ENCODE results near the gene MORN1.

The MORN1 gene

DNA sequence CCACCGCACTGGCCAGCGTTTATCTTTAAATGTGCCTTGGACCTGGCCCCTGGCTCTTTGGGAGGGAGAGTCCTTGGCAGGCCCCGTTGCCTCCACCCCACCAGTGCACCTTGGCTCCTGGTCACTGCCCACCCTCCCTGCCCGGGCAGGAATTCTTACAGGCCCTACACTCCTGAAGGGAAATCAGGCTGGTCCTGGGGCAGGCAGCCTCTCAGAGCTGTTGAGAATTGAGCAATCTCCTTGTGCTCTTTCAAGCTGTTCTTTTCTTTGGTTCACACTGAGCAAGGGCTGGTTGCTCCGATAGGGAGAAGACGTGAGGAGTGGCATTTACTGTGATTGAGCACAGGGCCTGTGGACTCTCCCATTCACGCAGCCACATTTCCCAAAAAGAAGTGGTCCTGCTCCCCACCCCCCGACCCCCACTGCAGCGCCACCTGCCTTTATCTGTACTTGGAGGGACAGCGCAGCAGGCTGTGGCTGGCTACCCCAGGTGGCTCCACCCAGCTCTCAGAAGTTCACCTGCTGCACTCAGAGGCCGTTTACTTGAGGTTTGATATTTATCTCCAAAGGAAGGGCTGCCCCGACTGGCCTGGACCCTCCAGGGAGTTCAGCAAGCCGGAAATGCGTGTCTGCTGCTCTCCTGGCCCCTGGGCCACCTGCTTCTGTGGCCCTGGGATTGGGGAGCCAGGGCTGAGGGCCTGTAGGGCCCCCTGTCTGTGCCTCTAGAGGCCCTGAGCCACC is 115.4 kb downstream of the MORN1 start:
- DNase-seq (ENCODE audit: low read depth in 2 of 2), result no peak

DNA sequence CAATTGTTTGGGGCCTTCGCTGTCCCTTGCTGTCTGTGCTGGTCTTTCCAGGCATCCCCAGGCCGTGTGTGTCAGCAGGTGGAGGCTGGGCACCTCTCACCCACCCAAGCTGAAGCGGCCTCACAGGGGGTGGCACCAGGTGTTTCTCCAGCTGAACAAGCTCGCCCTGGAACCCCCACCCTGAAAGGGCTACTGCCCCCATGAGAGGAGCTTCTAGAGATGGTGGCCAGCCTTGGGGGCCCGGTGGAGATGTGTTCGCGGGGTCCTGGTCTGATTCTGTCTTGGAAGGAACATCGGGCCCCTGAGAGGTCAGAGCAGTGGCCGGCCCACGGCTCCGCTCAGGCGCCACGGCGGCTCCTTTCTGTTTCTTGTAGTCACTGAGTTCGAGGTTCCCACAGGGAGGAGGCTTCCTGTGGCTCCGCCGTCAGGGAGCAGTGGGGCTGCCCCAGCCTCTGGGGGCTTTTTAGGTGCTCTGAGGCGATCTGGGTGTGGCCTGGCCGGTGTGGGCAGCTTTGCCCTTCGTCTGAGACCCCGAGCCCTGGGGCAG is 116.4 kb downstream of the MORN1 start:
- DNase-seq (ENCODE audit: low read depth in 2 of 2), result no peak

DNA sequence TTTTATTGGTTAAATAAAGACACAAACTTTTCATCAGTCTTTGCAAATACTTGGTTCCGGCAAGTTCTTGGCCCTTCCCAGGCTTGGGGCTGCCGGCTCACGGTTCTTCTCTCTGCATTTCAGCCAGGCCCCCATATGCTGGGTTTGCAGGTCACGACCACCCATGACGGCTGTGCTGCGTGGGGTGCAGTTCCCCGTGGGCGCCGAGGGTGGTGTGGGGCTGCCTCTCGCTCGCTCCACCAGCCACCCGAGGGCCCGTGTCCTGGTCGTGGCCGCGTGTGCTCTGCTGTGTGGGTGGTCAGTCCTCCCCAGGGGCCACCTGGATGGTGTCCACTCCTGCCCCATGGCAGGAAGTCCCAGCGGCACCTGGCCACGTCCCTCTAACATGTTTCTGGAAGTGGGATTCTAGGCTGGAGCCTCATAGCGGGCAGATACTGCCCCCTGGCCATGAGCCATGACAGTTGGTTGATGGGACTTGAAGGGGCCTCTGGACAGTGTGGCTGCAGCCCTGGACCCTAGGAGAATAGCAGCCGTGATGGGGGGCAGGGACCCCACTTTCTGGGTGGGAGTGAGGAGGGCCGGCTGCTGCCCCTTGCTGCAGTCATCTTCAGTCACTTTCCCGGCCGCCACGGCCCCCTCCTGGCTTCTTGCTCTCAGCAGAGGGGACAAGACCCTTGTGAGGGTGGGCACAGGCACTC is 117.0 kb downstream of the MORN1 start:
- no peak for DNase-seq (ENCODE audit: low read depth in 2 of 2)

DNA sequence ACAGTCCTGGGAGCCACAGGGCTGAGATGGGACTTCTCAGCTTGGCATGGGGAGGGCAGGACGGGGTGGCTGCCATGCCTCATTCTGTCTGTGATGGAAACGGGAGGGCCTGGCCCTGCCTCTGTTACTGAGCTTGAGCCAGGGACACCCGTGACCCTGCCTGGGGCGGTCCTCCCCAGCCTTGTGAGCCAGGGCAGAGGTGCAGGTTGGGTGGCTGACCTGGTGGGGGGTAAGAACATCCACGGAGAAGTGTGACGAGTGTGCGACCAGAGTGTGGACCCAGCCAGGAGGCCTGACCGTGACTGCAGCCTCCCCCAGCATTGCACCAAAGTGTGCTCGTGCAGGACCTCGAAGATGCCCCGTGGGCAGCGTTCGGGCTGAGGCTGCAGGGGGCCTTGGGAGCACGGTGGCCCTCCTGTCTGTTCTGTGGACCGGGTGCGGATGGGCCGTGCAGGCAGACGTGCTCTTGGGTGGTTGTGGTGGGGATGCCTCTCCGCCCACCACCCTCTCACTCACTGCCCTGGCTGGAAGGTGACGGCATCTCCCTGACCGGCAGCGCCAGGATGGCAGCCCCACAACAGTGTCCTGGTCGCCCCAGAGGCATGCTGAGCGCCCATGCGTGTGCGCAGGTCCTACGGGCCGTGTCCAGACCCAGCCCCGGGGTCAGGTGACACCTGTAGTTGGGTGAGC is 117.8 kb downstream of the MORN1 start:
- DNase-seq (ENCODE audit: low read depth in 2 of 2), result no peak

DNA sequence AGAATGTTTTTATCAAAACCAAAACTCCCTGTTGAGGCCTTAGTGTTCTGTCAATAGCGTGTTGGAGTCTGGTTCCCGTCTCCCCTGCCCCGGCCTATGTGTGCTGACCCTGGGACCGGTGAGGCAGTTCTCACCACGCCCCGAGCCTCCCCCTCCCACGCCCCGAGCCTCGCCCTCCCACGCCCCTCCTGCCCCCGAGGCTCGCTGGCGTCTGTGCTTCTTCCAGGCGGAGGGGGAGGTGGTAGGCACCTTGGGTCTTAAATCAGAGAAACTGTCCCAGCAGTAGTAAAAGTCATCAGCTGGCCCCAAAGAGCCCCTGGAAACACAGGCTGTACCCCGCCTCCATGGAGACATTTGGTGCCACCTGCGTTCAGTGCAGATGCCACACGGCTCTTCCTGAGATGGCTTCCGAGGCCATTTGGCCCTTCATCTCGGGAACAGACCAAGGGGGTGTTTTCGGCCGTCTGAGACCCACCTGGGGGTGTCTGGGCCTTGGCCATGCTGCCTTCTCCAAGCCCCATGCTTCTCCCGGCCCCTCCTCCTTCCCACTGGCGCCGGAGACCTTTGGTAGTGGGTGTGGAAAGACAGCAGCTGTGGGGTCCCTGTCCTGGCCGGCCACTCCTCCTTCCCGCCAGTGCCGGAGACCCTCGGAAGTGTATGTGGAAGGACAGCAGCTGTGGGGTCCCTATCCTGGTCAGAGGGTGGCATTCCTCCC is 118.5 kb downstream of the MORN1 start:
- DNase-seq (ENCODE audit: low read depth in 2 of 2), result no peak

DNA sequence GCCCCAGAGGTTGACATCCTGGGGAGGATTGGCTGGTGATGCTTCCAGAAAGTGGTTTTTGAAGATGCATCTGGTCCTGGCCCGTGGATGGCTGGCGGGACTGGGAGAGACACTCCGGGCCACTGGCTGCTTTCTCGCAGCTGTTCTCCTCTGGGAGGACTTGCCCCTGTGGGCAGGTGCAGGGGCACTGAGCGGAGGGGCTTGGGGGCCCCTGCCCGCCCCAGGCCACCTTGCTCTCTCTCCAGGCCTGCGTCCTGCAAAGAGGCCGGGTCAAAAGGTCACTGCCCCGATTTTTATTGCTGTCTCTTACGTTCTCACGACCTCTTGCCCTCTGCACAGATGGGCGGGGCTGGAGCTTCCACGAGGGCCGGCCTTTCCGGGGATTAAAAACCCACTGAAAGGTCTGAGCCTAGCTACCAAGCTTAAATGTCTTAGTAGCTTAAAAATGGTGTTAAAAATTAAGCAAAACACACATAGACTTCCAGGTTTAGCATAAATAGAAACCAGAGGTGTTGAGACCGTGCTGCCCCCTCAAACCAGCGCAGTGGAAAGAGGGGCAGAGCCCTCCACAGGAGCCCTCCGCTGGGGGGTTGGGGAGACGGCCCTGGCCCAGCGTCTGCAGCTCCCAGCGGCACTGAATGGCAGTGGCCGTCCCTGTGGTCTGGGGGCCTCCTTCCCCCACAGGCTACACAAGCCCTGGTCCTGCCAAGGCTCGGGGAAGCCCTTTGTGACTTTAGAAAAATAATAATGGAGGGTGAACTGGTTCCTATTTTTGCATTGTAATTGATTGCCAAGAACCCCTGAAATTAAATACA is 119.3 kb downstream of the MORN1 start:
- DNase-seq (ENCODE audit: low read depth in 2 of 2), result no peak
